Skeletal muscle tissue (tissue), 4 donors: Measurements from ENCODE around the gene SERPINB2. TPM values are rescaled to one million over a fixed set of nuclear protein-coding genes. Genes with fewer than 3 reads are reported as not detected.

Experiments used
- H3K27ac ChIP-seq: one replicate; pipeline ENCODE4 v1.7.0; 2013; ENCODE audit warnings: mild to moderate bottlenecking, low read depth, low read length, inconsistent platforms
- H3K27me3 ChIP-seq, 3 donors: one replicate each; pipeline ENCODE4 v1.7.0; 2013; ENCODE audit warnings: low read length in 3 of 3; ENCODE audit not compliant: control insufficient read depth in 3 of 3, insufficient read depth in 3 of 3
- H3K36me3 ChIP-seq, 3 donors: one replicate each; pipeline ENCODE4 v1.7.0; 2013; ENCODE audit warnings: low read length in 3 of 3; ENCODE audit not compliant: control insufficient read depth in 3 of 3, insufficient read depth in 3 of 3
- H3K4me1 ChIP-seq, 3 donors: one replicate each; pipeline ENCODE4 v1.7.0; 2013; ENCODE audit warnings: low read length in 3 of 3, mild to moderate bottlenecking in 3 of 3; ENCODE audit not compliant: control insufficient read depth in 3 of 3, insufficient read depth in 3 of 3
- H3K4me3 ChIP-seq, 3 donors: one replicate each; pipeline ENCODE4 v1.7.0; 2013; ENCODE audit warnings: low read length in 3 of 3
- H3K9ac ChIP-seq, 3 donors: one replicate each; pipeline ENCODE4 v1.7.0; 2013; ENCODE audit warnings: low read length in 3 of 3, mild to moderate bottlenecking in 3 of 3, moderate library complexity in 2 of 3, low read depth in 1 of 3
- H3K9me3 ChIP-seq, 3 donors: one replicate each; pipeline ENCODE4 v1.7.0; 2013; ENCODE audit warnings: low read length in 3 of 3; ENCODE audit not compliant: control insufficient read depth in 3 of 3
- total RNA-seq: library from RNA; depleted of rRNA; stranded (reverse); fragments of >200 nt; gene quantifications from one replicate; pipeline ENCODE4 v1.2.3, GENCODE V29; 2014
- donor health status: Osteomylitis.

The SERPINB2 gene
- total RNA-seq, 1 donor from 2014 or later, result not detected

DNA sequence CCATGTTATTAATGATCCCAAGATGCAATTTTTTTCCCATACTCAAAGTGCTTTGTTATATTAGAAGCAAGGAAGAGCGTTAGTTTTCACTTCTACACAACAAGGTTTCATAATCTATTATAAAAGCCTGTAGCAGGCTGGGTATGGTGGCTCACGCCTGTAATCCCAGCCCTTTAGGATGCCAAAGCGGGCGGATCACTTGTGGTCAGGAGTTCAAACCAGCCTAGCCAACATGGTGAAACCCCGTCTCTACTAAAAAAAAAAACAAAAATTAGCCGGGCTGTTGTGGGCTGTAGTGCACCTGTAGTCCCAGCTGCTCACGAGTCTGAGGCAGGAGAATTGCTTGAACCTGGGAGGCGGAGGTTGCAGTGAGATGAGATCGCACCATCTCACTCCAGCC lies 19.0 kb upstream of the SERPINB2 start:
- H3K9ac ChIP-seq, result no peak overlapping the region
- H3K27me3 ChIP-seq, result peaks cover 0 to 5% (median 0%) of the 10 kb centered on the region in 3 donors
- no peak overlapping the region for H3K27ac ChIP-seq
- H3K9me3 ChIP-seq, result no peaks in the 10 kb centered on the region
- H3K36me3 ChIP-seq, result no peaks in the 10 kb centered on the region
- H3K4me3 ChIP-seq, result no peak overlapping the region
- no peaks in the 10 kb centered on the region for H3K4me1 ChIP-seq

DNA sequence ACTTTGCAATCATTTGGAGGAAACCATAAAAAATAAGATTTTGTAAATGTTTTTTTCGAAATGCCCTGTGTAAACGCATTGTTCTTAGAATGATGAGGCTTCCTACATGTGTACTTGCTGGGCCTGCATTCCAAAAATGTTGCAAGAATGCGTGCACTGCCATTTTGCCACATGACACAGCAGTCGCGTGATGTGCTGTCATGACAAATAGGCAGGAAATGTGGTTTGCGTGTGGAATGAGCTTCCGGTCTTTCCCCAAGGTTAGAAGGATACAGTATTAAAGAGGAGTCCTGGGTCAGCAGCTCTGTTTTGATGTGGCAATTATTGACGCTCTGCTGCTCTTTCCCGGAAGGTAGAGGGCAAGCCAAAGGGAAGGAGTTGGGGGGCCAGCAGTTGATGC lies 18.1 kb upstream of the SERPINB2 start:
- H3K4me3 ChIP-seq, result no peak overlapping the region
- no peaks in the 10 kb centered on the region for H3K36me3 ChIP-seq
- no peaks in the 10 kb centered on the region for H3K9me3 ChIP-seq
- no peak overlapping the region for H3K9ac ChIP-seq
- H3K27me3 ChIP-seq, result peaks cover 0 to 5% (median 0%) of the 10 kb centered on the region in 3 donors
- H3K4me1 ChIP-seq, result no peaks in the 10 kb centered on the region
- H3K27ac ChIP-seq, result no peak overlapping the region

- Histone ChIP-seq H3K27me3 (peaks cover 0 to 5% (median 0%) of the 10 kb centered on the region in 3 donors), H3K4me1 (no peaks in the 10 kb centered on the region), H3K27ac (no peak overlapping the region), H3K9me3 (no peaks in the 10 kb centered on the region), H3K36me3 (no peaks in the 10 kb centered on the region), H3K4me3 (no peak overlapping the region), H3K9ac (no peak overlapping the region)
These were observed 17.7 kb upstream of the SERPINB2 start for GRCh38 chr18:63869851-63870250.

DNA sequence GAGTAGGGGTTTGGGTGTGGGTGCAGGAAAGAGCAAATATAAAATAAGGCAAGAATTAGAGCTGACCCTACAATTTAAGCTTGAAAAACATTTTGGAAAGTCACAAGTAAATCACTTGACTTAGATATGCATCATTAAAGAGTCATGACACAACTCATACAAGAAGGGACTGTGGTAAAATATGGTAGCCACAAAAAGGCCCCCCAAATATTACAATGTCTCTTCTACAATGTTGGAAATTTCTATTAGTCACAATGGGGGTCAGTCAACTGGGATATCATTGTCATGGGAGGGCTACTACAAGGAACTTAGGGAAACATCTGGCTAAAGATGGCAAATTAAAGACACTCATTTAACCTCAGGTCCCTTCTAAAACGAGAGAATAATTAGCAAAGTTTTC lies 15.7 kb upstream of the SERPINB2 start:
- H3K36me3 ChIP-seq, result no peaks in the 10 kb centered on the region
- H3K4me3 ChIP-seq, result no peak overlapping the region
- no peak overlapping the region for H3K27ac ChIP-seq
- H3K4me1 ChIP-seq, result no peaks in the 10 kb centered on the region
- H3K27me3 ChIP-seq, result peaks cover 0 to 5% (median 0%) of the 10 kb centered on the region in 3 donors
- H3K9ac ChIP-seq, result no peak overlapping the region
- no peaks in the 10 kb centered on the region for H3K9me3 ChIP-seq

- Histone ChIP-seq H3K36me3 (no peaks in the 10 kb centered on the region), H3K27ac (no peak overlapping the region), H3K27me3 (peaks cover 0 to 5% (median 0%) of the 10 kb centered on the region in 3 donors), H3K4me1 (no peaks in the 10 kb centered on the region), H3K9ac (no peak overlapping the region), H3K4me3 (no peak overlapping the region), H3K9me3 (no peaks in the 10 kb centered on the region)
These were observed 14.9 kb upstream of the SERPINB2 start for GRCh38 chr18:63872586-63872985.

DNA sequence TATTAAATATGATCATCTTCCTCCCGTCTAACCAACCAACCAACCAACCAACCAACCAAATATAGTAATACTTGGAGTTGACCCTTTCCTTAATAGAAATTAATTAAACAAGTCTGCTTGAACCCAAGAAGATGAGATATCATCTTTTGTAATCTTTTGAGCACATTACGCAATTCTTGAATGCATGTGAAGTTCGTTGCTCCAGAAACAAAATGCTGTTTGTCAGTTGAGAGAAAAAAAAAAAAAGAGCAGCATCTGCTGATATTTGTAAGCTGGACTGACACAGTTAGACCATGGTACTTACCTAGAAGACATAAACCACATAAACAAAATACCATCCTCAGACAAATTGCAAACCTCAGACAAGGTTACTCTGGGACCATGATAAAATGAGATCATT lies 9.2 kb upstream of the SERPINB2 start:
- Histone ChIP-seq H3K27me3 (no peaks in the 10 kb centered on the region), H3K4me1 (no peaks in the 10 kb centered on the region), H3K4me3 (no peak overlapping the region), H3K27ac (no peak overlapping the region), H3K9me3 (no peaks in the 10 kb centered on the region), H3K9ac (no peak overlapping the region), H3K36me3 (no peaks in the 10 kb centered on the region)

GRCh38 chr18:63878925-63879324 lies 8.6 kb upstream of the SERPINB2 start:
- no peak overlapping the region for H3K27ac ChIP-seq
- H3K27me3 ChIP-seq, result no peaks in the 10 kb centered on the region
- H3K4me3 ChIP-seq, result no peak overlapping the region
- H3K36me3 ChIP-seq, result no peaks in the 10 kb centered on the region
- no peaks in the 10 kb centered on the region for H3K4me1 ChIP-seq
- no peaks in the 10 kb centered on the region for H3K9me3 ChIP-seq
- no peak overlapping the region for H3K9ac ChIP-seq

GRCh38 chr18:63879709-63880108 lies 7.8 kb upstream of the SERPINB2 start:
- H3K27me3 ChIP-seq, result no peaks in the 10 kb centered on the region
- H3K4me3 ChIP-seq, result no peak overlapping the region
- no peaks in the 10 kb centered on the region for H3K36me3 ChIP-seq
- no peak overlapping the region for H3K9ac ChIP-seq
- no peaks in the 10 kb centered on the region for H3K4me1 ChIP-seq
- H3K9me3 ChIP-seq, result no peaks in the 10 kb centered on the region
- H3K27ac ChIP-seq, result no peak overlapping the region

- H3K4me1 ChIP-seq, result no peaks in the 10 kb centered on the region
- H3K9ac ChIP-seq, result no peak overlapping the region
- no peaks in the 10 kb centered on the region for H3K27me3 ChIP-seq
- no peak overlapping the region for H3K4me3 ChIP-seq
- H3K9me3 ChIP-seq, result no peaks in the 10 kb centered on the region
- no peaks in the 10 kb centered on the region for H3K36me3 ChIP-seq
- H3K27ac ChIP-seq, result no peak overlapping the region
These were observed 5.7 kb upstream of the SERPINB2 start for GRCh38 chr18:63881851-63882250.

DNA sequence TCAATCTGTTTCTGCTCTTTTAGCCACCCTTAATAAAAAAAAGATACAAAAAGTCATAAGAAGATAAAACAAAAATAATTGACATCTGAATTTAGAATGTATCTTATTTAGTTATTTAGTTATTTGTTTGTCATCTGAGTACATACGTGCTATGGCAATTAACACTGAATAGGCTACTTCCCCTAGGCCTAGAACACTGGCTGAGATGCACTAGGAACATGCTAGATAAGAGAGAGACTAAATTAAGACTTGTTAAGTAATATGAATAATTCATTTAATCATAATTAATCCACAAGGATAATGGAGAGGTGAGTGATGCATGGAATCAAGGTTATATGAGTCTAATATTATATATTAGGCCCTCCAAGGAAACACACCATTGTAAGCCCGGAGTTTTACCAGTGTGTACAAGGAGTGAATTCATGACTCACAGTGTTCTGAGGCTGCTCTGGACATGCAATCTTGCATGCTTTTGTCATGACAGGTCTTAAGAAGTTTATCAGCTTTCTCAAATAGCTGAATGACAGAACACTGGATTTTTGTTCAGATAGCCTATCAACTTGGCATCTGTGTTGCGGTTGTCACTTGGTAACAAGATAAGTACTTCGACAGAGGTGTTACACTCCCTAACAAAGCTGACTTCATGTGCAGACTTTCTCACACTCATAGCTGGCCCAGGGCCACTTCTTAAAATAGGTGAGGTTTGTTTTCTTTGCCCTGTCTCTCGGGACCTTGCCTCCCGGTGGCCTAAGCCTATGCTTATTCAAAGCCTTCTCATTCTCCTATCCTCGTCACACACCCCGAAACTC lies 5.0 kb upstream of the SERPINB2 start:
- Histone ChIP-seq H3K27ac (no peak overlapping the region), H3K4me3 (no peak overlapping the region), H3K9ac (no peak overlapping the region), H3K27me3 (no peaks in the 10 kb centered on the region), H3K9me3 (no peaks in the 10 kb centered on the region), H3K36me3 (no peaks in the 10 kb centered on the region), H3K4me1 (no peaks in the 10 kb centered on the region)
